GM18502 (cell line): Measurements from ENCODE around the gene FAM221B.

Experiments used
- ATAC-seq: cut with Tn5 transposase; IDR thresholded peaks from one replicate; pipeline ENCODE4 v1.9.1; 2021; ENCODE audit warnings: mild to moderate bottlenecking; ENCODE audit not compliant: unreplicated experiment, poor library complexity

Gene FAM221B, protein sequence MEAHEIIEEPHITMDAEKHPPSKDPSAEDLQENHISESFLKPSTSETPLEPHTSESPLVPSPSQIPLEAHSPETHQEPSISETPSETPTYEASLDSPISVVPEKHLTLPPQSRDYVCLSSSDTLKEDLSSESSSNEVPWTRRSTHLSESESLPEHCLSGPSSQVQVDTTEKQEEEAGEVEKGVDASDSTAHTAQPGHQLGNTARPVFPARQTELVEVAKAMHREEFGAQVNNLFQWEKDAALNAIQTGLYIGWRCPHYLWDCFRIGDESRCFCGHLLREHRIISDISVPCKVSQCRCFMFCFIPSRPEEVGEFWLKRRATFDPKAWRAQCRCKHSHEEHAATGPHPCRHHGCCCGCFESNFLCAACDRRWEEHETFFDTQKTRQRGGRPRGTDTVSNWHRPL

DNA sequence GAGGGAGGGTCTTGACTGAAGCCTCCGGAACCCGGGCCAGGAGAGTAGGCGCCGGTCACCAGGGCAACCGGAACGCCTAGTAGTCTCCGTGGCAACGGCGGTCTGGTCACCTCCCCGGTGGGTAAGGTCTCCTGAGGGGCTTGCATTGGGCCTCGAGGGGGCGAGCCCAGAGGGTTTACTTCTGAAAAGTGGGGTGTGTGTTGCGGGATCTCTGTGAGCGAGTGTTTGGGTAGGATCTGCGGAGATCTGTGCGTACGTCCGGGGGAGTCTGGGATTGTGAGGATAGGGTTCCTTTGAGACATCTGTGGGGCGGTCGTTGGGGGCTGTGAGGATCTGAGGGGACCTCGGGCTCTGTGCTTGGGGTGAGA is at the start of gene FAM221B:
Gene FAM221B (minus strand): TSS at position 17 of the 368 bp plus-strand sequence. CDS start 2,571 bp downstream, outside the sequence.
- ATAC-seq = peak; percentile 3

DNA sequence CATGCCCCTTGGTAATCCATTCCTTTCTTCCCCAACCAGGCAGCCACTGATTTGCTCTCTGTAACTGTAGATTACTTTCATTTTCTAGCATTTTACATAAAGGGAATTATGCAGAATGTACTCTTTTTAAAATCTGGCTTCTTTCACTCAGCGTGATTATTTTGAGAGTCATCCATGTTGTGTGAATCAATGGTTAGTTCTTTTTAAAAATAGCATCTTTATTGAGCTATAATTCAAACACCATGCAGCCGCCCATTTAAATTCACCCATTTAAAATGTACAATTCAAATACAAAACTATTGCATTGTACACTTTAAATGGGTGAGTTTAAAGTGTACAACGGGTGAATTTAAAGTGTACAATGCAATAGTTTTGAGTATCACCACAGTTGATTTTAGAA is 44.0 kb upstream of the FAM221B start:
- no peak for ATAC-seq

DNA sequence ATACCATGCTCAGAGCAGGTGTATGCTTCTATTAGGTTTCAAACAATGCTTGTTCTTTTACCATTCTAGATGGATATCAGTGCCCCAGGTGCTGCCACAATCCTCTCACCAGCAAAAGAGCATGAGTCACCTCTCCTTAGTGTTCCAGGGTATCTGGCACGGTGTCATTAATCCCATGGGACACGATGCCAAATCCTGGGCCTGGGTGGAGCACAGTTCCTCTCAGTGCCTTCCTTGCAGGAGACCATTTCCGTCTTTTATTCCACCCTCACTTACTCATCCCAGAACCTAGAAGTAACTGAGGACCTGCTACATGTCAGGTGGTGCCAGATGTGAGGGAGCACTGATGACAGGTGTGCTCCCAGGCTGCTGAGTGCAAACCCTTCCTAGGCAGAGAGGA is 43.0 kb upstream of the FAM221B start:
- ATAC-seq = no peak

GRCh38 chr9:35870351-35870923 is 41.9 kb upstream of the FAM221B start, which contains the start of gene OR13J1:
OR13J1 (minus strand) TSS chr9:35870401; CDS start chr9:35870401, 0 bp downstream.
- ATAC-seq = no peak

DNA sequence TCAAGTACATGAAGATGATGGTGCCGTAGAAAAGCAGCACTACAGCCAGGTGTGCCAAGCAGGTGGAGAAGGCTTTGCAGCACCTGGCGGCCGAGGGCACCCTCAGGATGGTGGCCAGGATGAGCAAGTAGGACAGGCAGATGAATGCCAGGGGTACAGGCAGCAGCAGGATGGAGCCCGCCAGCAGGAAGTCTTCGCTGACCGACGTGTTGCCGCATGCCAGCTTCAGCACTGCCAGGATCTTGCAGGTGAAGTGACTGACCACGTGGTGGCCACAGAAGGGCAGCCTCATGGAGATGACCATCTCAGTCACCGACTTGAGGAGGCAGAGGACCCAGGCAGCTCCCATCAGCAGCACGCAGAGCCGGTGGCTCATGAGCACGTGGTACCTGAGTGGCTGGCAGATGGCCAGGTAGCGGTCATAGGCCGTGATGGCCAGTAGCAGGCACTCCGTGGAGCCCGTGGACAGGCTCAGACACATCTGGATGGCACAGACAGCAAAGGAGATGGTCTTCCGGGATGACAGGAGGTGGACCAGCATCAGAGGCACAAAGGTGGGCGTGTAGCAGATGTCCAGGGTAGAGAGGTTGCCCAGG is 41.2 kb upstream of the FAM221B start:
- no peak for ATAC-seq

DNA sequence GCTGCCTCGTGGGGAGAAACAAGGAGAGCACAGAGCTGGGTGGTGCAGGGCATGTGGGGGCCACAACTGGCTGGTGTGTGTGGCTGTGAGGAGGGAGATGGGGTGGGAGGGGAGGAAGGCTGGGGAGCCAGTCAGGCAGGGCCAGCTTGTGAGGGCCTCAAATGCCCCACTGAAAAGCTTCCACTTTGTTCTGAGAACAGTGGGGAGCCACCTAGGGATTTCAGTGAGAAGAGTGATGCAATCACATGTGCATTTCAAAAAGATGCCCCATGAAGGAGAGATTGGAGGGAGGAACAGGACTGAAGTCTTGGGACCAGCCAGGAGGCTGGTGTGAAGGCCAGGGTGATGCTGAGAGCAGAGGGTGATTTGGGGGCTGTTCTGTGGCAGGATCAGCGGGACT is 40.4 kb upstream of the FAM221B start:
- no peak for ATAC-seq

- ATAC-seq = no peak
These were observed 39.0 kb upstream of the FAM221B start for GRCh38 chr9:35867538-35867937.

- no peak for ATAC-seq
These were observed 36.2 kb upstream of the FAM221B start for GRCh38 chr9:35864695-35865255.

GRCh38 chr9:35863583-35863982 is 35.1 kb upstream of the FAM221B start:
- no peak for ATAC-seq

DNA sequence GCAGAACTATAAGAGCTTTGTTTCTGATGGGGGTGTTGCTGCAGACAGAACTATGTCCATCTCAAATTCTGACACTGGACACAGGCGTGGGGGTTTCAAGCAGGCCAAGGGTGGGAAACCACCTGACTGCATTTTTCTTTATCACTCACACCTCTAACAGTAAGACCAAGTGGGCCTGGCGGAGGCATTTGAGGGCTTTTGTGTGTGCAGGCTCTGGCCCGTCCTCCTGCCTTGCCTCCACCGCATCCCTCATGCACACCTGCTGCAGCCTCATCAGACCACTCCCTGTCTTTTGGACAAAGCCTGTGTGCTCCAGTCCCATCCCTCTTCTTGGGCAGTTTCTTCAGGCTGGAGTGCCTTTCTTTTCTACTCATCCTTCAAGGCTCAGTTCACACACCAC is 33.8 kb upstream of the FAM221B start:
- no peak for ATAC-seq

GRCh38 chr9:35861161-35861897 is 32.8 kb upstream of the FAM221B start:
- no peak for ATAC-seq

DNA sequence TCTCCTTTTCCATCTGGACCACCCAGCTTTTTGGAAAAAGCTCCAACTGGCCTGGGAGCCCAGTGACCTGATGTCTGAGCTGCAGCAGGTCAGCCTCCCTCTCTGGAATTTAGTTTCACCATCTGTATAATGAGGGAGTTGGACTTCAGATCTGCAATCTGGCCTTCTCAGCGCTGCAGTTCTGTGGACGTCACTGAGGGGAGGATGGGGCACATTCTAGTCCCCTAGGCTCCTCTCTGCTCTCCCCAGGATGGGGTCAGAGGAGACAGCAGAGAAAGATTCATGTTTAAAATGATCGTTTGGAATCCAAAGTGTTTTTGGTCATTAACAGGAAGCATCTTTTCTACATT is 31.4 kb upstream of the FAM221B start:
- no peak for ATAC-seq

GRCh38 chr9:35859310-35859989 is 30.9 kb upstream of the FAM221B start:
- ATAC-seq = no peak

DNA sequence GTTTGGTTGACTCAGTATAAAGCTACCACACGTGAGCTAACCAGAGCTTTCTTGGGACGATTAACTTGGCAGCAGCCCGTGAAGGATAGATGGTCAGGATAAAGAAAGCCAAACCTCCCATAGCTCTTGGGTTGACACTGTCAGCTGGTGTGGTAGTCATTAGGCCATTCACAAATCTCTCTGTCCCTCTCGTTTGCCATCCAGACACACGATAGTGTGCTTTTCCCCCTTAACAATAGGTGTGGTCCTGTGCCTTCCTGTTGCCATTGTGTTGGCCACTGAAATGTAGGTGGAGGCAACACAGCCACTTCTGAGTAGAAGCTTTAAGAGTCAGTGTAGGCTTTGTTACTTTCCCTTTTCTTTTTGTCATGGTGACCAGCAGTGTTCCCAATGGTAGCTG is 29.9 kb upstream of the FAM221B start:
- ATAC-seq = no peak

- ATAC-seq = no peak
These were observed 28.4 kb upstream of the FAM221B start for GRCh38 chr9:35856882-35857281.

GRCh38 chr9:35856206-35856605 is 27.7 kb upstream of the FAM221B start:
- no peak for ATAC-seq

- no peak for ATAC-seq
These were observed 25.7 kb upstream of the FAM221B start for GRCh38 chr9:35854091-35854762.

DNA sequence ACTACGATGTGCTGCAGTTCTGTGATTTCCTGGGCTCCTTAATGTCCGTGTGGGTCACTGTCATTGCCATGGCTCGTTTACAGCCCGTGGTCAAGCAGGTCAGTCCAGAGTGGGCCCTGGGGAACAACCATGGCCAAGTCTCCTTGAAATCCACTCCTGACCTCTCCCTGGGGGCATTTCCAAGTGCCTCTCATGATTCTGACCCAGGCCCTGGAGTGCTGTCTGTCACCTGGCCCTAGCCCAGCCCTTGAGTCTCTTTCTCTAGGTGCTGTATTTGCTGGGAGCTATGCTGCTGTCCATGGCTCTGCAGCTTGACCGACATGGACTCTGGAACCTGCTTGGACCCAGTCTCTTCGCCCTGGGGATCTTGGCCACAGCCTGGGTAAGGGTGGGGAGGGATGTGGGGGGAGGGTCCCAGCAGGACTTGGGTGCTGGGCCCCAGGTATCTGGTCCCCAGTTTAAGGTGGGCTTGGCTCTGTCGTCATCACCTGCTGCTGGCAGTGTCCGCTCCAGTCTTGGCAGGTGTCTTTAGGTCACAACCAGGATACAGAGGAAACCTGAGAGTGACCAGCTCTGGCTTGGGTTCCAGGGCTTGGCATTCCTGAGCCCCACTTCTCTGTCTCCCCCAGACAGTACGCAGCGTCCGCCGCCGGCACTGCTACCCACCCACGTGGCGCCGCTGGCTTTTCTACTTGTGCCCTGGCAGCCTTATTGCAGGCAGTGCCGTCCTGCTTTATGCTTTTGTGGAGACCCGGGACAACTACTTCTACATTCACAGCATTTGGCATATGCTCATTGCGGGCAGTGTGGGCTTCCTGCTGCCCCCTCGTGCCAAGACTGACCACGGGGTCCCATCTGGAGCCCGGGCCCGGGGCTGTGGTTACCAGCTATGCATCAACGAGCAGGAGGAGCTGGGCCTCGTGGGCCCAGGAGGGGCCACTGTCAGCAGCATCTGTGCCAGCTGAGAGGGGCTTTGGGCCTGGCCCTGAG is 24.6 kb upstream of the FAM221B start:
- ATAC-seq = no peak
